ENCODE data around the gene AP3B1. TPM values are rescaled to one million over a fixed set of nuclear protein-coding genes. Genes with fewer than 3 reads are reported as not detected.

AP3B1 gene
- total RNA-seq, 1 experiment from 2014 or later = 41.8 TPM

GRCh38 chr5:78129597-78129996, 164.9 kb downstream of the AP3B1 start:
- Histone ChIP-seq H3T11ph (ENCODE audit: low read length) (no peak overlapping the region), H3K56ac (ENCODE audit: insufficient read length, low read depth, low read length) (no peak overlapping the region), H3K23me2 (ENCODE audit: insufficient read length, low read depth, low read length, poor library complexity, severe bottlenecking) (no peaks in the 10 kb centered on the region), H4K5ac (ENCODE audit: insufficient read length, low read depth, low read length) (no peak overlapping the region), H3K4me1 (ENCODE audit: insufficient read depth, low read length) (no peaks in the 10 kb centered on the region), H4K20me1 (ENCODE audit: control insufficient read depth, insufficient read depth, insufficient read length) (no peaks in the 10 kb centered on the region), H2AFZ (ENCODE audit: low read length) (no peak overlapping the region), H3K79me1 (ENCODE audit: insufficient read depth, low read depth, low read length, poor library complexity, severe bottlenecking) (no peaks in the 10 kb centered on the region), H3K23ac (ENCODE audit: insufficient read length, low read depth, low read length) (no peak overlapping the region), H3K18ac (ENCODE audit: insufficient read length, low read depth, low read length) (no peak overlapping the region), H3K9me3 (ENCODE audit: control insufficient read depth, low read depth, low read length) (no peaks in the 10 kb centered on the region), H4K8ac (replicated peaks; ENCODE audit: insufficient read length, low read depth, low read length) (no peak overlapping the region), H3K27me3 (ENCODE audit: insufficient read depth, low read length) (no peaks in the 10 kb centered on the region), H3K9ac (ENCODE audit: extremely low read depth, insufficient read length, low read length) (no peak overlapping the region), H2BK20ac (ENCODE audit: low read depth, low read length, poor library complexity, severe bottlenecking) (no peak overlapping the region), H4K91ac (ENCODE audit: insufficient read length, low read depth, low read length) (no peak overlapping the region), H3K4ac (ENCODE audit: low read depth, low read length) (no peak overlapping the region), H2BK15ac (ENCODE audit: low read depth, low read length) (no peak overlapping the region), H2BK12ac (ENCODE audit: insufficient read length, low read depth, low read length) (no peak overlapping the region), H2AK5ac (ENCODE audit: insufficient read length, low read length) (no peak overlapping the region), H3K79me2 (ENCODE audit: insufficient read depth, low read length) (no peaks in the 10 kb centered on the region), H2BK120ac (ENCODE audit: low read depth, low read length, poor library complexity, severe bottlenecking) (no peak overlapping the region), H3K4me2 (ENCODE audit: insufficient read depth, insufficient read length, low read length) (no peak overlapping the region), H2BK5ac (ENCODE audit: insufficient read length, low read length) (no peak overlapping the region), H3K27ac (ENCODE audit: insufficient read length, low read depth, low read length) (no peak overlapping the region), H3K14ac (ENCODE audit: insufficient read depth, low read length) (no peak overlapping the region)
- H3K4me3 Mint-ChIP-seq = no peak overlapping the region
- no peaks in the 10 kb centered on the region for H3K27me3 Mint-ChIP-seq (ENCODE audit: low read depth)
- DNase-seq = no peak
- whole genome bisulfite sequencing (ENCODE audit: extremely low coverage, insufficient read length, low lambda C conversion rate) = no CpG with 5 or more reads among the region's 3 CpGs
- peaks cover 3 to 8% (median 7%) of the 10 kb centered on the region in 3 experiments; a peak in 5 of 7 replicates for H3K36me3 Mint-ChIP-seq (ENCODE audit: insufficient read depth in 1 of 3, low read depth in 3 of 3)
- H3K9me3 Mint-ChIP-seq = no peaks in the 10 kb centered on the region
- H3K4me1 Mint-ChIP-seq = no peaks in the 10 kb centered on the region
- no peak overlapping the region for H3K27ac Mint-ChIP-seq
- no peak for TF ChIP-seq CTCF (conservative IDR thresholded peaks at IDR 0.05)

Measured in H9 (cell line).